KG1 (cell line): ENCODE data around the gene MORN1.
A peak's percentile ranks its signal among the peaks of the same experiment; 100 is the strongest.

Source experiments
- DNase-seq: peaks from one replicate; lab custom pipeline; 2025; lab: John Stamatoyannopoulos, UW

MORN1 gene

DNA sequence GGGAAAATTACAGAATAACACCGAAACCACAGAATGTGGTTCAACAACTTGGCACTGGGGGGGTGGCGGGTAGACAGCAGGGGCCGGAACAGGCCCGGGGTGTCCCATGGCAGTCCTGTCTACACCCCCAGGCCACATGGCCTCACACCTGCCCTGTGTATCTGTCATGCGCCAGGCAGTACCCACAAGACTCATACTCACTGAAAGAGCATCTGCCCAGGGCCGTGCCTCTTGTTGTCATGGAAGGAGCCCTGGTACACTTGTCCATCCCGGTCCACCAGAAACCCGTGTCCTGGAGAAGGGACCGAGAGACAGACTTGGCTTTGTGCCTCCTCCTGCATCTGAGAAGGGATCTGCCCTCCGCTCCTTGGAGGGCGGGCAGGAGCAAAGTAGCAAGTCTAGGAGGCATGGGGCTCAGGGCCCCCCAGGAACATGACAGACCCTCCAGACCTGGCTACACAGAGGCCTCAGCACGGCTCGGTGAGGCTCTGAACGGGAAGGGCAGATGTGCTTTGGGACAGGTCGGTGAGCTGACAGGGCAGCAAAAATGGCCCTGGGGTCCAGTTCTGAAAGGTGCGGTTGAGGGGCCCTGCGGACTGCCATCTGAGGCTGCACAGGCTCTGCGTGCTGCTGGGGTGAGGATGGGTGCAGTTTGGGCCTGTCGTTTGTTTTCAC lies 5.6 kb downstream of the MORN1 start:
- no peak for DNase-seq

DNA sequence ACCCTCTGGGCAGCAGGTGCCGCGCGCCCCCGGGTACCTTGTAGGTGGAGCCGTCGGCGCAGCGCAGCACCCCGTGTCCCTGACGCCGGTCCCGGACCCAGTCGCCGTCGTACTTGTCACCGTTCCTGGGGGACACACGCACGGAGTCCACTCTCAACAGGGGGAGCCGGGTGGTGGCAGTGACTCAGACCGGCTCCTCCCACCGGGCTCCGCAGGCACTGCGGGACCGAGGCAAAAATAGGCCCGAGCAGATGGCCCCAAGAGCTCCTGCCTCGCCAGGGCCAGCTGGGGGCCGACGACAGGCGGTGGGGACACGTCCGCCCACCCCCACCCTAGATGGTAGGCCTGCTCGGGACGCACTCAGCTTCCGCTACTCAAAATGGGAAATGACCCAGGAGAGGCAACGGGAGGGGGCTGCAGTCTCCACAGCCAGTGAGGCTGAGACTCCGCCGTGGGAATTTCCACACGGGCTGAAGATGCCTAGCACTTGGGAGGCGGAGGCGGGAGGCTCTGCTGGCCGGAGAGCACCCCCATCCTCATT lies 6.3 kb downstream of the MORN1 start:
- DNase-seq, result no peak

DNA sequence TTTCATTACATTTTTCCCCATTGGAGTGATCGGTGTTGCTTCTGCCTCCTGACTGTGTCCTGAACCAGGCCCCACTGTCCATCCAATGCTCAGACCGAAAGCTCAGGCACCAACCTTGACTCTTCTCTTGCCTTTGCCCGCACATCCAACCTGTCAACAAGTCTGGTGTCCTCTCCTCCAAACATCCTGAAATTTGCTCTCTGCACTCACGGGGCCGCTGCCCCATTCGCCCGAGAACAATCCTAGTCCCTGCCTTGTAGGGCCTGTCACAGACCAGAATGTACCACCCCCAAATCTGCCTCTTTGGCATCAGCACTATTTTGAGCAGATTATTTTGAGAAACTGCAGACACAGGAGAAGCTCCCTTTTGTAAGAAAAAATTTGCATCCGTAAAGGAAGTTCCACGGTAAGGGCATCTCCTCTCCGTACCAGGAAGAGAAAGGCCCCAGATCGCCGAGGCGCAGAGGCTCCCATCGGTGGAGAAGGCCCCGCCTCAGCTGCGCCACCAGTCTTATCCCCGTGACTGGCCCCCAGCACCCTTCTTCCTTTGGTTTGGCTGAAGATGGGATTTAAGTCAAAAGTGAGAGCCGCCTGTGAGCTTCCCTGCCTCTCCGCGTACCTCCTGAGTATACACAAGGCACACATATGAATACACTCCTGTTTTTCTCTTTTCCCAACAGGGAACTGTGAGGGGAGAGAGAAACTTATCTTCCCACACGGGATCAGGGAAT lies 7.1 kb downstream of the MORN1 start:
- no peak for DNase-seq

DNA sequence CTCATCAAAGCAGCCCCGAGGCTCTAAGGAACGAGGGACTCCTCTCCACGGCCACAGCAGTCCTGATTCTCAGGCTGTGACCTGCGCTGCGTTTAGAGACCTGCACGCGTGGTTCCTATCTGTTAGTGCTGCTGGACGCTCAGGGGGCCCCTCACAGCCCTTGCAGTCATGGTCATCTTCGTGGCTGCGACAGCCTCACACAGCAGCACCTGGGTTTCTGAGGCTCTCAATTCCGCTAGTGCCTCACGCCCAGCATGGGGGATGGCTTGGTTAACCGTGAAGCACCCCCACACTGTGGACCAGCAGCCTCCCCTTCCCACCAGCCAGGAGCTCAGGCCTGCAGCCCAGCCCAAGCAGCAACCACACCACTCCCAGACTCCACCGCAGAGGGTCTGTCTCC lies 7.8 kb downstream of the MORN1 start:
- no peak for DNase-seq

DNA sequence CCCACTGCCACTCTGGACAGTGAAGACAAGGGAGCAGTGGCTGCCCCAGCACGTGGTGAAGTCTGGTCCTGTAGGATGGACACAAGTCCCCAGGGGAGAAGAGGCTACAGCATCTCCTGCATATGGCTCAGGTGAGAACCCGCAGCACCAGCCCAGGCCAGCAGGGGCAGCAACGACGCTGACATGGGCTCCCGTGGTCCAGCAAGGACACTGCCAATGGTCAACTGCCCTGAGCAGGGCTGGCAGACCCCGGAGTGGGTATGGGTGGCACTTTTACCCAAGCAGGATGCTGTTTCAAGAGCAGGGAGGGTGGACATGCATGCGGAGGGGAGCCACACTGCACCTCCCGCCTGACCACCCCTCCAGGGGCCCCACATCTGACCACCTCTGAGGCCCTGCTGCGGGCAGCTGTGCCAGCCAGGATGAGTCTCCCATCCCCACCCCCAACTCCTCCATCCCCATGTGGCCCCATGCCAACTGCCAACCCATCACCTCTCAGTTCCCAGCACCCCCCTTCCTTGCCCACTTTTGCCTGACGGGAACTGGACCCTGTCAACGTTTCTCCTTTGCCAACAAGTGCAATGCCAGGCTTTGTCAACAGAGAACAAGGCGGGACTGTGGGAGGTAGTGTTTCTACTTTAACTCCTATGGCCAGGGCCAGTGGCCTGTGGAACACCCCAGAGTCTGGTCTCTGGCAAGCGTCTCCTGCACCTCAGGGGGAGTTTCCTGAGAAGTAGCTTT lies 8.6 kb downstream of the MORN1 start:
- no peak for DNase-seq

DNA sequence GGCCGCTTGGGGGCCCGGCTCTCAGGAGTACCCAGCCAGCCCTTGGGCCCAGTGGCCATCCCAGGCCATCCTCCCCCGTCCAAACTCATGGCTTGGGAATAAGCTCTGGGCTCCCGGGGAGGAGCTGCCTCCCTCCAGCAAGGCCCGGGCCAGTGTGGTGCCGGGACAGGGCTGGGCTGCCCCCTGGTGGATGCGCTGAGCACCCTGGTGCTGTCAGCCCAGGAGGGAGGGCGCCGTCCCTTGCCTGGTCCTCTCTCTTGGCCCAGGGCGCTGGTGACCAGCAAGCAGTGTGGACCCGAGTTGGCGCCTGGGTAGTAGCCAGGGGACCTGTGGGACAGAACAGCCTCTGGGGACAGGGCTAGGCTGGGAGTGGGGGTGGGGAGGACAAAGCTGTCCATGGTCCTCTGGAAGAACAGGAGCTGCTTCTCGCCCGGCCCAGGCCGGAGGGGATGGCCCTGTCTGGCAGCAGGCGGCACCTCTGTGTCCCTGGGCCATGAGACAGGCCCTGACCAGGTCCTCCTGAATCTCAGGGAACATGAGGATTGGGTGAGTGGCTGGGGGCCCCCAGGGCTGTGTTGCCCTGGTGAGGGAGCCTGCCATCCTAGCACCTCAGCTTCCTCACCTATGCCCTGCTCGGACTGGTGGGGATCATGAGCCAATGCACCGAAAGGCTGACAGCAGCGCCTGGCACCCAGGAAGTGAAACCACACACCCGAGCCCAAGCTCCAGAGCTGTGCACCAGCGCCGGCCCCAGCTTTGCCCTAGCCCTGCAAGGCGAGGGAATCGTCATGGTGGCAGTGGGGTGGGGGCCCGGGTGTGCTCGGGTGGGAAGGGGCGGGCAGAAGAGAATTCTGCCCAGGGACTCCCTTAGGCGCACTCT lies 9.4 kb downstream of the MORN1 start:
- DNase-seq, result peak; percentile 34

DNA sequence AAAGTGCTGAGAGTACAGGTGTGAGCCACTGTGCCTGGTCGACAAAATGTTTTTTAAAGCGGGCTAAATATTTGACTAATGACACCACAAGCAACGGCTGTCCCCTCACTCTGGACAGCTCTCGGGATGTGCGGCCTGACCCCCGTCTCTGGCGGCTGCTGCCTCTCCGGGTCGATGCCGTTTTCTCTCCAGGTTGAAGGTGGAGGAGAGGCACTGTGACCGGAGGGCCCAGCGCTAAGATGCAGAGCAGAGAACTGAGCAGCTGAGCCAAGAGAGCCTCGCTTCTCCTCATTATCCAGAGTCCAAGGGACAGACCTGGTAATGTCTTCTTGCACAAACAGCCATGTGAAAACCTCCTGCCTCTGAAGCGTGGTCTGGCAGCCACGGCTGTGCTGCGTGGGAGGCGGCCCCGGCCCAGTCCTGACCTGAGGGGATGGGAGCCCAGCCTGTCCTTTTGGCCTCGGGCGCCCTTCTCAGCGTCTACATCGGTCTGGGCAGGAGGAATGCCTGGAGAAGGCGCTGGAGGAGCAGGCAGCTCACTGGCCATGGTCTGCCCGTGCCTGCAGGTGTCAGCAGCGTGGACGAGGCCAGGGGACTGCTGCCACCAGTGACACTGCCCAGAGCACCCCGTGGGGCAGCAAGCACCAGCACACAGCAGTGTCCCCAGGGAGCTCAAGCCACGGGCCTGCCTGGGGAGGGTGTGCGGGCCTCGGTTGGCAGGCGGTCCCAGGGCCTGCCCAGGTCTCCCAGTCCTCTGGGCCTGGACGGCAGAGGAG lies 10.3 kb downstream of the MORN1 start:
- no peak for DNase-seq

DNA sequence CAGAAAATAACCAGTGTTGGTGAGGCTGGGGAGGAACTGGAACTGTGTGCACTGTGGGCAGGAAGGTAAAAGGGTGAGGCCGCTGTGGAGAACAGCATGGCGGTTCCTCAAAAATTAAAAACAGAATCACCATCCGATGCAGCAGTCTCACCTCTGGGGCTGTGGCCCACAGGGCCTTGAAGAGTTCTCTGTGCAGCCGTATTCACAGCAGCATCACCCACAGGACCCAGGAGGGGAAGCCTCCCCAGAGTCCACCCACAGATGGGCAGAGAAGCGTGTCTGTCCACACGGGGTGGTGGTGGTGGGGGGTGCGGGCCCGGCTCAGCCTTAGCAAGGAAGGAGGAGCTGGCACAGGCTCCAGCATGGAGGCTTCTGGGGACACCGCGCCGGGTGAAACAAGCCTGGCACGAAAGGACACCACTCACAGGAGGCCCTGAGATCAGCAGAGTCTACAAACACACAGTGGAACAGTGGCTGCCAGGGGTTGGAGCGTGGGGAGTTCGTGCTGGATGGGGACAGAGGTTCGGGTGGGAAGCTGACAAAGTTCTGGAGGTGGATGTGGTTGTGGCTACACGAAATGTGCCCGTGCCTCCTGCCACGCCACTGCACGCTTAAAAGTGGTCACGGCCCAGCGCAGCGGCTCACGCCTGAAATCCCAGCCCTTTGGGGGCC lies 11.5 kb downstream of the MORN1 start:
- no peak for DNase-seq

DNA sequence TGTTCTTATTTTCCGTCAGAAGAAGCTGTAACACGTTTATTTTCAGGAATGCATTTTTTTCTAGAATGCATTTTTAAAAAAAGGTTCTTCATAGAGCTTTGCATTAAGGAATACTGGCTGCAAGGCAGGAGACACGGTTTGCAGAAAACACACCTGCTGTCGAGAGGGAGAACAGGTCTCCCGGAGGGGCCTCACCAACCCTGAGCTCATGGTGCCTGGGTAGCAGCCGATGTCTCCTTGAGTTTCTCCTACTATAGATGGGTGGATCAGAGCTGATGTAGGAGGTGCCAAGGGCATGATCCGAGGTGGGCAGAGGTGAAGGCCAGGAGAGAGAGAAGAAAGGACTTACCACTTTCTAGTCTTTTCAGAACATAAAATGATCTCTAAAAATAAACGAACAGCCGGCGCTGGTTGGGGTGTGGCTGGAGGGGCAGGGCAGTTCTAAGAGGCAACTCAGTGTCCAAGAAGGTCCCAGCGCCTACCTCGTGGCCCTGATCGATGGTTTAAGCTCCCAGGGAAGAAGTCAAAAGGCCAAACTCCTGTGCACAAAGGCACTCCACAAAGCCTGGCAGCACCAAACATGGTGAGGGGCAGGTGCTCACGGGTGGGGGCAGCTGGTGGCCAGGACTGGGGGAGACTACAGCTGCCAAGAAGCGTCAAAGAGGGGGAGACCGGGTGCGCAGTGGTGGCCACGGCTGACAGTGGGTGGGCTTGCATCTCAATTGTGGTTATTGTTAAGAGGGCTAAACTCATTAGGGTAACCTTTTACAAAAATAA lies 12.2 kb downstream of the MORN1 start:
- no peak for DNase-seq

DNA sequence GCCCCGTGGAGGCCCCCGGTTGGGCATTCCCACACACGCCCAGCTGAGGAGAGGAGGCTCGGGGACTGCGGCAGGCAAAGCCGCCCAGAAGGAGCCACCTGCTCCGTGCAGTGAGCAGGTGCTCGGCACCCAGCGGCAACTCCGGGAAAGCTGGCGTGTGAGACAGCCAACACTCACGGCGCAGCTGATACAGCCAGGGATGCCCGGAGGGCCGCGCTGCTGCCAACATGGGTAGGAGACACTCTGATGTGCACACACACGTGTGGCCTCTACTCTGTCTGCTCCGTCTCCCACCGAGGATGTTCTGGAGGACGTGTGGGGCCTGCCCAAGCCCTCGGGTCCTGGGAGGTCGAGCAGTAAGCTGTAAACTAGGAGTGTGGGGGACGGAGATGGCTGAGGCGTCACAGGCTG lies 12.9 kb downstream of the MORN1 start:
- DNase-seq, result no peak

DNA sequence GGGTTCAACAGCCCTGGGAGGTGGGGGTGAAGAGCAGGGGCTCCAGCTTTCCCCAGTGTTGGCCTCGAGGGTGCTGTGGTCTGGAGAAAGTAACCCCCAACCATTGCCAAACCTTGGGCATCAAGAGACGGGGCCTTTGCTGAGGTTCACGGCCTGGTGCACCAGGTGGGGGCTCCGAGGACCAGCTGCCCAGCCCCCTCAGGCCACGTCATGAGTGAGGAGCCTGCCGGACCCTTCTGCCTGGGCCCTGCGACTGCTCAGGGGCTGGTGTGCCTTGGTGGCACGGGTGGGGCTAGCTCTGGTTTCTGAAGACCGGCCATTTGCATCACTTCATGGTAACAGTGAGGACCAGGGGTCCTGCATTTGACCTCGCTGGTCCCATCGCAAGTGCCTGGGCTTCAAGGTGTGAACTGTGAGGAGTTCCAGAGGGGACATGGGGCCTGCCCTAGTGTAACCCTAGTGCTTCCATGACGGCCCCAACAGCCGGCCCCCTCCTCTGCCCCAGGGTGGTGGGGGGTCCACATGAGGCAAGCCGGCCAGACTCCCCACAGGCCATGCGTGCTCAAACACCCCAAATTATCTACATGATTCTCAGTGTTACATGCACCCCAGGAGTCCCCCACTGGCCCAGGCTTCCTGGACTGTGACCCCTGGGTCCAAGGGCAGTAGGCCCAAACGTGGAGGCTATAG lies 13.5 kb downstream of the MORN1 start:
- no peak for DNase-seq

DNA sequence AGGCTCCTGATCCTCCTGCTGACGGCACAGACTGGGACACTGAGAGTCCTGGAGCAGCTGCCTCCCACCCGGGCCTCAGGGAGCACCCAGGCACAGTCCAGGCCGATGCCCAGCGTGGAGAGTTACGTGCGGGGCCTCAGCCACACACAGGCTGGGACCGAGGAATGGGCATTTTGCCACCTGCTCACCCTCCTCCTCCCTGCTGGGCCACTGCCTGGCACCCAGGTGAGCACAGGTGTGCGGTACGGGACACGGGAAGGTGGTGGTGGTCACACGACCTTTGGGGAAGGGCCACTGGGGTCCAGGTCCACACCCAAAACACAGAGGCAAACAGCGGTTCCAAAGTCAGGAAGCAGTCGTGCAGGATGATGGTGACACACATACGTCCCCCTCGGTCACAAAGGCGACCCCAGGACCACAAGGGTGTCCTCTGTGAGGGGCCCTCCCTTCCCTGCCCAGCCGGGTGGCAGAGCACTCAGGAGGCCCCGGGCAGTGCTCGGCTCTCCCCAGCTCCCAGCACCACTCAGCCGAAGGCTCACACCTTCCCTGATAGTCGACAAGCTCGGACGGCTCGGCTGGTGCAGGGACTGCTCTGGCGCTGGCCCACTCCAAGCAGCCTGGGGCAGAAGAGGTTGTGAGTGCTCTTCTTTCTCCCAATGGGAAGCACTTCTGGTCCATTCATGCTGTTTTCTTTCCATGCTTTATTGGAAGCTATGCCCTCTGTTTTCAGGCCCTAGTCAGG lies 14.3 kb downstream of the MORN1 start:
- no peak for DNase-seq

DNA sequence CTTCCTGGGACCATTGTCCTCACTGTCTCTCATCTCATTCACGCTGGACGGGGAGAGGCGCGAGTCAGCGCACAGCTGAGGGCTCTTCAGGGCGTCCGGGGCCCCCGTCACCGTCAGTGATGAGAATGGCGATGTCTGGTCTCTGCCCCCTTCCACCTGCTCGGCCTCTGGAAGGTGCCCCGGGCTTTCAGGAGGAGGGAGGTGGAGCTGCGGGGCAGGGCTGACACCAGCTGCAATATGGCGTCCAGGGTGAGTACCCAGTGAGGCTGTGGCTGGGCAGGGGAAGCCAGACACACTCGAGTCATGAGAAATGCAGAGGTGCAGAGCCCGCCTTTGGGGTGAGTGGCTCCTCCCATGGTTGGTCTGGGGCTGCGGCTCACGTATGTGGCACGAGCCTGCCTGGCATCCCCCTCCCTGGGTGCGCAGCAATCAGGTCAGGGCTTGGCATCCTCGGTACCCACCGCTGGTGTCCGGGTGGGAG lies 15.1 kb downstream of the MORN1 start:
- DNase-seq, result no peak

DNA sequence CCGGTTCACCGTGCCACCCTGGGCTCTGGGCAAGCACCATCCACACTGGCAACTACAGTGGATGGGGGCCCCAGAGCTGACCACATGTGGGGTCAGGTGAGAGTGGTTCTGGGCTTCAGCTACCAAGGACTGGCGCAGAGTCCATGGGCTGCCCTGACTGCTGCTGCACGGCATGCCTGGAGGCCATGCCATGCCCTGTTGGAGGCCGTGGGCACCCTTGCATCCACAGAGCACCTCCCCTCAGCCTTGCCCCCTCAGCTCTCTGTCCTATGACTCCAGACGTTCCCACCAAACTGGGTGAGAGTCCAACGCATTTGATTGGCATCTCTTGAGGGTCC lies 15.5 kb downstream of the MORN1 start:
- DNase-seq, result no peak

DNA sequence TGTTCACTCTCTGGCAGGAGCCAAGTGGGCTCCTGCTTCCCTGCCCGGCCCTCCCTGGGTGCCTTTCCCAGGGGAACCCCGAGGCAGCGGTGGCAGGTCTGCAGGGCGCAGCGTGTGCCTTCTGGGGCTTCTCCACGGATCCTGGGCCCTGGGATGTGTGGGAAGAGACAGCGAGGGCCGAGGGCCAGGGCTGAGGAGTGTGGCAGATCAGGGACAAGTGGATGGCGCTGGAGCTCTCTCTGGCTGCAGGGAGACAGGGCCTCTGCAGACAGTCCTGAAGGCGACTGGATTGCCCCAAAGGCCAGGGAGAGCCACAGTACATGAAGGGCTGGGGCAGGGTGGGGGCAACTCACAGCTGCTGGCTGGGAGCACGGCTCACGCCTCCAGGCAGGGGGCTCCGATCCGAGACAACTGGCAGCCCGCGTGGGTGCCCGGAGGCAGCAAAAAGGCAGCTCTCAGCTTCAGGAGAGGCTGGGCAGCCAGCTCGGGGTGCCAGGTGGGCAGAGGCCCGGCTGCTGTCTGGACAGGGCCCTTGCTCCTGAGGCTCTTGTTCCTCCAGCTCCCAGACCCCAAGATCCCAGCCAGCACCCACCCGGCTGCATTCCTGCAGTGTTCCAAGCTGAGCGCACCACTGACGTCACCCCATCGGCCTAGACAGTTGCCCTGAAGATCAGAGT lies 16.0 kb downstream of the MORN1 start:
- DNase-seq, result no peak

DNA sequence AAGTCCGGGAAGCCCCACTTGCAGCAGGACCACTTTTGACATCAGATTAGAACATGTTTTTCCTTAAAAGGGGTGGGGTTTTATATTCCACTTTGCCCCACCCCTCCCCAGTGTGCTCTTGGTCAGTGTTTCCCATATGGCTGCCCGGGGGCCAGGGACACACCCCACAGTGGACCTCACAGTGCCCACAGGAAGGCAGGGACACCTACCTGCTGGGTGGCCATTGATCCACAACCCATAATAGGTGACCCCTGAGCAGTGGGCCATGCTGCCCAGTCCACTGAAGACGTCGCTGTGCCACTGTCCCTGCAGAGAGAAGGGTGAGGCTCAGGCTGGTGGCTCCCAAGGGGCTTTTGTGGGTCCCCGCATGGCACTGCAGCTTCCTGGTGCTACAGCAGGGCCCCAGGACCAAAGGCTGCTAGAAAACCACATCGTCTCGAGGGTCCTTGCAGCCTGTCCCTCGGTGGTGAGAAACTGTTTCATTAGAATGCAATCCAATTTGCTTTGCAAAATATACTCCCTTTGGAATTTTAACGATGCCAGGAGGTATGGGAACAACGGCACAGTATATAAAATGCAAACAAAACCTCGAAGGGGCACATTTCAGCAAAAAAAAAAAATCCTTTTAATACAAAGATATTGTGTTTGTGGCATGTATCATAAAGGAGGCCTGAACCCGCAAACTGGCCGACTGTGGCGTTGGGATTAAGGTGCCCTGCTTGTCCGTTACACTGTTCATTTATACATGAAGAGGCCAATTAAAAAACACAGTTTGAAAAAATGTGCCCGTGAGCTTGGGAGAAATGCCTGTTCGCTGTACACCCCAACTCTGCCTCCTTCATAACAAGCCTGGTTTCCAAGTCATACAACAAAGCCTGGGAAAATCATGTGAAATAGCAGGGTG lies 16.9 kb downstream of the MORN1 start:
- DNase-seq, result no peak
